ENCODE measurements around the gene CAMP.

DNA sequence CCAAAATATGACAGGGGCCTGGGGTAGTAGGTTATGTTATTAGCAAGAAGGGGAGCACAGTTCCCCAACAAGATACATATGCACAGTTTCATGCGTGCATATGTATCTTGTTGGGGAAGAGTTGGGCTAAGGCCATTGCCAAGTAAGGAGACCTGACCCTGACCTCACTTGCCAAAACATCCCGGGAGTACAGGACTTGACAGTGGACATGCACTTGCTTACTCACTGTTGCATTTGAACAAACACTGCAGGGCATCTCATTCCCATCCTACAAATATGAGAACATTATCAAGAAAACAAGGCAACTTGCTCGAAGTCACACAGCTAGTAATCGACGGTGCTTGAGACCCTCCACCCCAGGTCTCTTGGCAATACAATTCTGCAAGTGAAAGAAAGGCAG is 4.8 kb upstream of the CAMP start:
- TF ChIP-seq, protein P1, sequence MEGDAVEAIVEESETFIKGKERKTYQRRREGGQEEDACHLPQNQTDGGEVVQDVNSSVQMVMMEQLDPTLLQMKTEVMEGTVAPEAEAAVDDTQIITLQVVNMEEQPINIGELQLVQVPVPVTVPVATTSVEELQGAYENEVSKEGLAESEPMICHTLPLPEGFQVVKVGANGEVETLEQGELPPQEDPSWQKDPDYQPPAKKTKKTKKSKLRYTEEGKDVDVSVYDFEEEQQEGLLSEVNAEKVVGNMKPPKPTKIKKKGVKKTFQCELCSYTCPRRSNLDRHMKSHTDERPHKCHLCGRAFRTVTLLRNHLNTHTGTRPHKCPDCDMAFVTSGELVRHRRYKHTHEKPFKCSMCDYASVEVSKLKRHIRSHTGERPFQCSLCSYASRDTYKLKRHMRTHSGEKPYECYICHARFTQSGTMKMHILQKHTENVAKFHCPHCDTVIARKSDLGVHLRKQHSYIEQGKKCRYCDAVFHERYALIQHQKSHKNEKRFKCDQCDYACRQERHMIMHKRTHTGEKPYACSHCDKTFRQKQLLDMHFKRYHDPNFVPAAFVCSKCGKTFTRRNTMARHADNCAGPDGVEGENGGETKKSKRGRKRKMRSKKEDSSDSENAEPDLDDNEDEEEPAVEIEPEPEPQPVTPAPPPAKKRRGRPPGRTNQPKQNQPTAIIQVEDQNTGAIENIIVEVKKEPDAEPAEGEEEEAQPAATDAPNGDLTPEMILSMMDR (IDR thresholded peaks at IDR 0.05; ENCODE audit: poor library complexity), result no peak
- TF ChIP-seq EZH2 (IDR thresholded peaks at IDR 0.05; ENCODE audit: borderline replicate concordance), result no peak
